ENCODE measurements around the gene SEMA6A.

The SEMA6A gene

DNA sequence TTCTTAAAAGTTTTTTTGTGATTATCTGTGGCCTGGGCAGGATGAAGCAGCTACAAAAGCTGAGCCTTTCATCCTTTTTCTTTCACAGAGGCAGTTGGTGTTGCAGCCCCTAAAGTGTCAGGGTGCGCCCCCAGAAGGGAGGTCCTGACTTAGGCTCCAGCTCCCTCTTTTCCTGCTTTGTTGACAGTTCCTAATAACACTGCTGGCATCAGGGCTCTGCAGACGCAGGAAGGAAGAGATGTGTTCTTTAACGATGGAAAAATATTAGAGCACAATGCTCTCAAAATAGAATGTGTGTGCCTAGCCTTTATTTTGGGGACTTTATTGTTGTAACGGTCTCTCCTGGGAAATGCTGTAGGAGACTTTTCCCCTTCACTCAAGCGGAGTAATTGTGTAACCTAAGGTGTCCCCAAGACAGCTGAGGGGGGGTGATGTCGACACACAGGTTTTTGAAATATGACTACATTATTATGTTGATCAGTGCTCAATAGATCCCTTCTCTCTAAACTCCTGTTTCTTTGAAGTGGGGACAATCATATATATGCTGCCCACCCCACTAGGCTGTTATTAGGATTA, 135.6 kb downstream of the SEMA6A start:
- H3K4me3 ChIP-seq (ENCODE audit: control insufficient read depth, low read depth, low read length) = no peak overlapping the region
- TF ChIP-seq, protein P1, sequence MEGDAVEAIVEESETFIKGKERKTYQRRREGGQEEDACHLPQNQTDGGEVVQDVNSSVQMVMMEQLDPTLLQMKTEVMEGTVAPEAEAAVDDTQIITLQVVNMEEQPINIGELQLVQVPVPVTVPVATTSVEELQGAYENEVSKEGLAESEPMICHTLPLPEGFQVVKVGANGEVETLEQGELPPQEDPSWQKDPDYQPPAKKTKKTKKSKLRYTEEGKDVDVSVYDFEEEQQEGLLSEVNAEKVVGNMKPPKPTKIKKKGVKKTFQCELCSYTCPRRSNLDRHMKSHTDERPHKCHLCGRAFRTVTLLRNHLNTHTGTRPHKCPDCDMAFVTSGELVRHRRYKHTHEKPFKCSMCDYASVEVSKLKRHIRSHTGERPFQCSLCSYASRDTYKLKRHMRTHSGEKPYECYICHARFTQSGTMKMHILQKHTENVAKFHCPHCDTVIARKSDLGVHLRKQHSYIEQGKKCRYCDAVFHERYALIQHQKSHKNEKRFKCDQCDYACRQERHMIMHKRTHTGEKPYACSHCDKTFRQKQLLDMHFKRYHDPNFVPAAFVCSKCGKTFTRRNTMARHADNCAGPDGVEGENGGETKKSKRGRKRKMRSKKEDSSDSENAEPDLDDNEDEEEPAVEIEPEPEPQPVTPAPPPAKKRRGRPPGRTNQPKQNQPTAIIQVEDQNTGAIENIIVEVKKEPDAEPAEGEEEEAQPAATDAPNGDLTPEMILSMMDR (IDR thresholded peaks at IDR 0.05; ENCODE audit: control insufficient read depth, insufficient read depth, low read depth, low read length, missing control alignments) = no peak
- DNase-seq (ENCODE audit: low read depth) = no peak

DNA sequence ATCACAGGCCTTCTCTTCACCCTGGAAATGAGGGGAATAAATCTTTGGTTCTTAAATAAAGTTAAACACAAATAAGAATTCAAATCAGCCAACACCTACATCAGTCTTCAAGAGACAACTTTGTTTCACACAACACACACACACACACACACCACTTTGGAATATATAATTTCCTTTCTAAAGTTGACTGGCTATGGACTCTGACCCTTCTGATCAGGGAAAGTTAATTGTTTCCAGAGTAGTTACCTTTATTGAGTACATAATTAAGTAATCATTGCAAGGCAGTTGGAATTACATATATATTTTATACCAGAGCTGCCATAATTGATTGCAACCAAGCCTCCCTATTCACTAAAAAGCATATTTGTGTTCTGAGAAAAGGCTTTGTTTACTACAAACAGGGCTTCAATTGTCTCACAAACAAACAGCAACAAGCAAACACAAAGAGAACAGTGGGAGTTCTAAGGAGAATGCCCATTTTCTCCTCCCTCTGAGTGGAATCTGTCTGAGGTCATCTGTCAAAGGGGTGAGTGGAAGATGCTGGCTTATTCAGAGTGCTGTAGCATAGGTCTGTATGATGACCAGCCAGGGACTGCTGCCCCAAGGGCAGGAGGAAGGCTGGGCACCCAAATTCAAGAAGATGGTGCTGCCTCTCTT, 136.6 kb downstream of the SEMA6A start:
- H3K4me3 ChIP-seq (ENCODE audit: control insufficient read depth, low read depth, low read length) = no peak overlapping the region
- no peak for DNase-seq (ENCODE audit: low read depth)
- TF ChIP-seq, protein P1 (IDR thresholded peaks at IDR 0.05; ENCODE audit: control insufficient read depth, insufficient read depth, low read depth, low read length, missing control alignments) = no peak

DNA sequence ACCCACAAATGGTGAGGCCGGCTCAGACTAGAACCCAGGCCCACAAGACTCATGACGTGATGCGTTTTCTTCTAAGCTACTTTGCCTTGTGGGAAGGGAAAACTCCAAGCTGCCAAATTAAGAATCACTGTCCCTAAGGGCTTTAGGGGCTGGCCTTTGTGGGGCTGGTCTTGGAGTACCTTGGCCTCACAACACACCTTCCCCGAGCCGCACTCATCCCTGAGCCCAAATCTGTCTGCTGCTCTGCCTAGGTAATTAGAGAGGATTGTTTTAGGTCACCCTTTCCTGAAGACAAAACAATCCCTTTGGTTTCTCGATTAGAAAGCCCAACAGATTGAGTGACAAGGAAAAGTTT, 137.3 kb downstream of the SEMA6A start:
- no peak for DNase-seq (ENCODE audit: low read depth)
- TF ChIP-seq, protein P1 (IDR thresholded peaks at IDR 0.05; ENCODE audit: control insufficient read depth, insufficient read depth, low read depth, low read length, missing control alignments) = no peak
- no peak overlapping the region for H3K4me3 ChIP-seq (ENCODE audit: control insufficient read depth, low read depth, low read length)

DNA sequence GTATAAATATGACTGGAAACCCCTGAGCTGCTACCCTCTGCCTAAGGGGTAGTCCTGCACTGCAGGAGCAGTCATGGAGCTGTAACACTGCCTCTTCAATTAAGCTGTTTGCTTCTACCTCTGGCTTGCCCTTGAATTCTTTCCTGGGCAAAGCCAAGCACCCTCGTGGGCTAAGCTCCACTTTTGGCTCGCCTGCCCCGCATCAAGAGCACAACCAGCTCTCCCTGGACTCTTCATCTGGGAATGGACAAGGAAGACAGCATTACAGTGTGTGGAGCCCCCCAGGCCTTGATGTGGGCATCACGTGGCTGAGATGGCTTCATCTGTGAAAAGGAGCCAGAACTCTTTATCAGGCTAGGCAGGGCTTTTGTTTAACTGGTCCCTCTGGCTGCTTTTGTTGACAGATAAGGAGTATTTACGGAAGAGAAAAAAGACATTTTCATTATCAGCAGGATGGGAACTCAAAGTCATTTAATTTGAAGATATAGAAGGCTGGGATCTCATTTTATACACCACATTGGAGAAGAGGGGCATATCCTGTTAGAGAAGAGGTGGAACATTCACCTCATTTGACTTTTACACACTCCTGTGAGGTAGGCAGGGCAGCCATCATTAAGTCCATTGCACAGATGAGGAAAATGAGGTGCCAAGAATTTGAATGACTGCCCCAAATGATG, 137.8 kb downstream of the SEMA6A start:
- TF ChIP-seq, protein P1 (IDR thresholded peaks at IDR 0.05; ENCODE audit: control insufficient read depth, insufficient read depth, low read depth, low read length, missing control alignments) = no peak
- DNase-seq (ENCODE audit: low read depth) = no peak
- no peak overlapping the region for H3K4me3 ChIP-seq (ENCODE audit: control insufficient read depth, low read depth, low read length)

DNA sequence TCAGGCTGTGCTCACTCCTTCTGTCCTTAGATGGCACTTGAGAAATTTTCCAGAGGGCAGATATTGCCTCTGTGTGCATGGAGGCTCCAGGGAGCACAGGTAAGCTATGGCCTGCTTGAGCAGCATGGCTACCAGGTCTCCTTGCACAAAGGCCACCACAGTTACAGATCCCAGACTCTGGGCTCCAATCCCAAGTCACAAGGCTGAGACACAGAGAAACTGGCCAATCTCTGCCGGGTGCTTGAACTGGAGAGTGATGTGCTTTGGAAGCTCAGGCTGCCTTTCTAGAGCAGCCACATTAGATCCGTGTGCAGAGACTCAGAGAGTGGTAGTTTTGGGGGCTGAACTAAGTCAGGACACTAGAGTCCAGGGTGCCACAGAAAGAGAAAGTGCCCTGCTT, 145.7 kb downstream of the SEMA6A start:
- no peak for DNase-seq (ENCODE audit: low read depth)
- TF ChIP-seq, protein P1 (IDR thresholded peaks at IDR 0.05; ENCODE audit: control insufficient read depth, insufficient read depth, low read depth, low read length, missing control alignments) = no peak
- no peak overlapping the region for H3K4me3 ChIP-seq (ENCODE audit: control insufficient read depth, low read depth, low read length)

DNA sequence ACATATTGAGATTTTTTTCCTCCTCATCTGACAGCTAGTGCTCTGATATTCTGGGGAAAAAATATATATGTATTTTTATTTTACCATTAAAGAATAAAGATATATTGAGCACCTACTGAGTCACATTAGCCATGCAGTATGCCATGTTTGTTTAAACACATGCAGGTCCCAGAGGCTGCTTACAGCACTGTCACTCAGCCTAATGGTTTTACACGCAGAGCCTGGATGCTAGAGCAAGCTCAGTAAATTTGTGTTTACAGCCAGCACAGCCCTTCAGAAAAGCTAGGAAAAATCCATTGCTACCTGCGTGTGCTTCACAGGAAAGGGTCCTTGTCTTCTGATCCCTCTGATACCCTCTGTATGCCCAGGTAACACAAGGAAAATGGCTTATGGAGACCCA, 146.2 kb downstream of the SEMA6A start:
- no peak overlapping the region for H3K4me3 ChIP-seq (ENCODE audit: control insufficient read depth, low read depth, low read length)
- DNase-seq (ENCODE audit: low read depth) = no peak
- TF ChIP-seq, protein P1 (IDR thresholded peaks at IDR 0.05; ENCODE audit: control insufficient read depth, insufficient read depth, low read depth, low read length, missing control alignments) = no peak

All from AG09309 (cell line).